Measurements from ENCODE around the gene SPX.

The SPX gene

GRCh38 chr12:21526053-21526452 lies at the start of gene SPX:
TSS of gene SPX (plus strand) at chr12:21526296. CDS start at chr12:21526473, 177 bp downstream.
- no peak for DNase-seq

GRCh38 chr12:21476949-21477348 lies 49.1 kb upstream of the SPX start:
- DNase-seq, result no peak

- DNase-seq, result no peak
Observed at GRCh38 chr12:21478756-21479455, 47.2 kb upstream of the SPX start.

GRCh38 chr12:21483531-21483930 lies 42.6 kb upstream of the SPX start:
- DNase-seq, result no peak

GRCh38 chr12:21485998-21486397 lies 40.1 kb upstream of the SPX start:
- DNase-seq, result no peak

- DNase-seq, result no peak
Observed at GRCh38 chr12:21499765-21500164, 26.3 kb upstream of the SPX start.

GRCh38 chr12:21500786-21501257 lies 25.3 kb upstream of the SPX start:
- no peak for DNase-seq

- peak; percentile 95 for DNase-seq
Observed at GRCh38 chr12:21501258-21502163, 24.6 kb upstream of the SPX start, which contains the start of the genes GOLT1B and RECQL. TSS of gene GOLT1B (plus strand) at chr12:21501789. CDS start at chr12:21501924, 135 bp downstream. TSS of gene RECQL (minus strand) at chr12:21501635. CDS start at chr12:21499570, 2,065 bp downstream.

GRCh38 chr12:21502164-21502496 lies 24.0 kb upstream of the SPX start:
- no peak for DNase-seq

GRCh38 chr12:21502872-21503271 lies 23.2 kb upstream of the SPX start:
- no peak for DNase-seq

GRCh38 chr12:21505888-21506287 lies 20.2 kb upstream of the SPX start:
- no peak for DNase-seq

- no peak for DNase-seq
Observed at GRCh38 chr12:21507849-21508248, 18.2 kb upstream of the SPX start.

GRCh38 chr12:21509768-21510167 lies 16.3 kb upstream of the SPX start:
- no peak for DNase-seq

- DNase-seq, result no peak
Observed at GRCh38 chr12:21516281-21516680, 9.8 kb upstream of the SPX start.

GRCh38 chr12:21518451-21518850 lies 7.6 kb upstream of the SPX start:
- DNase-seq, result no peak

GRCh38 chr12:21521541-21521940 lies 4.6 kb upstream of the SPX start:
- DNase-seq, result no peak

- no peak for DNase-seq
Observed at GRCh38 chr12:21523148-21523547, 2.9 kb upstream of the SPX start.

- DNase-seq, result no peak
Observed at GRCh38 chr12:21526721-21527345, 737 bp downstream of the SPX start.

GRCh38 chr12:21527451-21528180 lies 1.5 kb downstream of the SPX start:
- DNase-seq, result peak; percentile 57

GRCh38 chr12:21528953-21529352 lies 2.9 kb downstream of the SPX start:
- no peak for DNase-seq

- no peak for DNase-seq
Observed at GRCh38 chr12:21529456-21529855, 3.4 kb downstream of the SPX start.

- no peak for DNase-seq
Observed at GRCh38 chr12:21538061-21538653, 12.1 kb downstream of the SPX start.

All from T1000 (cell line).